Retinal pigment epithelial cell (primary cell): ENCODE results near the gene HASPIN.

Source experiments
- DNase-seq: peaks from one replicate; pipeline ENCODE4 v3.0.0-alpha.2; 2010; ENCODE audit warnings: low read depth
- H3K4me3 ChIP-seq: 2 replicates; pipeline ENCODE4 v1.5.1; 2011; ENCODE audit warnings: mild to moderate bottlenecking, low read length, control low read depth, moderate library complexity
- TF ChIP-seq, protein P1 (sequence below): conservative IDR thresholded peaks from 2 replicates; pipeline ENCODE4 v1.5.1; 2011; ENCODE audit warnings: low read depth, low read length, control low read depth, inconsistent platforms

The HASPIN gene

DNA sequence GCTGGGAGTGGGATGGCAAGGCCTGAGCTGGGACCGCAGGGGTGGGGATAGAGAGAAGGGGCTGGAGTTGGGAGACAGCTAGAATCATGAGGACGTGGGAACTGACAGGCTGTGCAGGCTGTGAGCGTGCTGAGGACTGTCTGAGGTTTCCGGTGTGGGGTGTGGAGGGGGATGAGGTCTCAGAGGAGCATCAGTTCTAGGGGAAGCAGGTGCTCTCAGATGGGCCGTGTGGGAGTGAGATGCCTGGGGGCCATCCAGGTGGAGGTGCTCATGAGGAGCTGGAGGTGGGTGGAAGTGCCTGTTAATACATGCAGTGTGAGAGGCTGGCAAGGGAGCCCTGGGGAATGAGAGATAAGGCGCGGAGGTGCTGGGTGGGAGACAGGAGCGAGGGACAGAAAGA lies 27.2 kb downstream of the HASPIN start:
- TF ChIP-seq, protein P1, sequence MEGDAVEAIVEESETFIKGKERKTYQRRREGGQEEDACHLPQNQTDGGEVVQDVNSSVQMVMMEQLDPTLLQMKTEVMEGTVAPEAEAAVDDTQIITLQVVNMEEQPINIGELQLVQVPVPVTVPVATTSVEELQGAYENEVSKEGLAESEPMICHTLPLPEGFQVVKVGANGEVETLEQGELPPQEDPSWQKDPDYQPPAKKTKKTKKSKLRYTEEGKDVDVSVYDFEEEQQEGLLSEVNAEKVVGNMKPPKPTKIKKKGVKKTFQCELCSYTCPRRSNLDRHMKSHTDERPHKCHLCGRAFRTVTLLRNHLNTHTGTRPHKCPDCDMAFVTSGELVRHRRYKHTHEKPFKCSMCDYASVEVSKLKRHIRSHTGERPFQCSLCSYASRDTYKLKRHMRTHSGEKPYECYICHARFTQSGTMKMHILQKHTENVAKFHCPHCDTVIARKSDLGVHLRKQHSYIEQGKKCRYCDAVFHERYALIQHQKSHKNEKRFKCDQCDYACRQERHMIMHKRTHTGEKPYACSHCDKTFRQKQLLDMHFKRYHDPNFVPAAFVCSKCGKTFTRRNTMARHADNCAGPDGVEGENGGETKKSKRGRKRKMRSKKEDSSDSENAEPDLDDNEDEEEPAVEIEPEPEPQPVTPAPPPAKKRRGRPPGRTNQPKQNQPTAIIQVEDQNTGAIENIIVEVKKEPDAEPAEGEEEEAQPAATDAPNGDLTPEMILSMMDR: no peak
- H3K4me3 ChIP-seq: no peak overlapping the region
- DNase-seq: no peak

DNA sequence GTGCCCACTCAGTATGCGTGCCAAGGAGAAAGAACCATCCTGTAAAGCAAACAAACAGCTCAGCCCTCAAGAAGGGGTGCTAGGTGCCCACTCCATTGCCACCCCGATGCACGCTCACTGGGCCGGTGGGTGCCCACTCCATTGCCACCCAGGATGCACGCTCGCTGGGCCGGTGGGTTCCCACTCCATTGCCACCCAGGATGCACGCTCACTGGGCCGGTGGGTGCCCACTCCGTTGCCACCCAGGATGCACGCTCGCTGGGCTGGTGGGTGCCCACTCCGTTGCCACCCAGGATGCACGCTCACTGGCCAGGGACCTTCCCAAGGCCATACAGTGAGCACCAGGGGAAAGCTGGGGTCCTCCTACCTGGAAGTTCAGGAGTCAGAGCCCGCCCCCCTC lies 28.1 kb downstream of the HASPIN start:
- H3K4me3 ChIP-seq: no peak overlapping the region
- TF ChIP-seq, protein P1: no peak
- DNase-seq: no peak

DNA sequence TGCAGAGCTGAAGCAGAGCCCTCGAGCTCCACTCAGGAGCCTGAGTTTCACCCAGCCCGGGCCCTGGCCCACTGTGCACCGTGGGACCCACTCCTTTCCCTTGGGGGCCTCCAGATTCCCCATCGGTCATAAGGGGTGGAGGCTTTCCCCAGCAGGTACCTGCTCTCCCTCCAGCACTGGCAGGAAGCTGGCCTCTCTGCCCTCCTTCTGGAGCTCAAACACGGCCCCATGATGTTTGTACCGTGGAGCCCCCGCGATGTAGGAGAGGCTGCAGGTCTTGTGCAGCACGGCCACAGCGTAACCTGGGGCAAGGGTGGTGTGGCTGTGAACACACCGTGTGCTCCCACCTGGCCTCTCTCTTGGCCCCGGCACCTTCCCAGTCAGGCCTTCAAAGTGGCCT lies 29.9 kb downstream of the HASPIN start:
- TF ChIP-seq, protein P1: no peak
- no peak overlapping the region for H3K4me3 ChIP-seq
- no peak for DNase-seq

GRCh38 chr17:3754066-3754457 lies 30.4 kb downstream of the HASPIN start:
- no peak for DNase-seq
- TF ChIP-seq, protein P1: no peak
- no peak overlapping the region for H3K4me3 ChIP-seq

DNA sequence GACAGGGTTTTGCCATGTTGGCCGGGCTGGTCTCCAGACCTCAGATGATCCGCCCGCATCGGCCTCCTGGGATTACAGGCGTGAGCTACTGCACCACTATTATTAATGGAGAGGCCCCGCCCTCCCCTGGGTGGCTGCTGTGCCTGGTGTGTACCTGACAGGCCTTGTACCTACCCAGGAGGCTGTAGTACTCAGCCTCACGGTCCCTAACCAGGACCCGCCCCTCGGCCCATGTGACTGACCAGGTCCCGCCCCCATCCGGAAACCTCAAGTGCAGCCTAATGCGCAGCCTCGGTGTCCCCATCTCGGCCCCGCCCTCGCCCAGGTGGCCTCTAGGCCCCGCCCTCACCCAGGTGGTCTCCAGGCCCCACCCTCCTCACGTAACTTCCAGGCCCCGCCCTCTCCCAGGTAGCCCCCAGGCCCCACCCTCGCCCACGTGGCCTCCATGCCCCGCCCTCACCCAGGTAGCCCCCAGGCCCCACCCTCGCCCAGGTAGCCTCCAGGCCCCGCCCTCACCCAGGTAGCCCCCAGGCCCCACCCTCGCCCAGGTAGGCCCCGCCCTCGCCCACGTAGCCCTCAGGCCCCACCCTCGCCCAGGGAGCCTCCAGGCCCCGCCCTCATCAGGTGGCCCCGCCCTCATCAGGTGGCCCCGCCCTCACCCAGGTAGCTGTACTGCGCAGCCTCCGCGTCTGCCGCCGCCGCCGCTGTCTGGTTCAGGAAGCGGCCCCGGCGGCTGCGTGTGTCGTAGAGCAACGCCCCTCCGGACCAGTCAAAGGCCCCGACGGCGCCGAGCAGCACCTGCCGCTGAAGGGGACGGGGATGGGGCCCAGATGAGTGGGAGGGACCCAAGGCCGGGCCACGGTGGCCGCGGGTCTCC lies 31.0 kb downstream of the HASPIN start:
- TF ChIP-seq, protein P1: no peak
- no peak for DNase-seq
- H3K4me3 ChIP-seq: peak overlapping the region; percentile 23

DNA sequence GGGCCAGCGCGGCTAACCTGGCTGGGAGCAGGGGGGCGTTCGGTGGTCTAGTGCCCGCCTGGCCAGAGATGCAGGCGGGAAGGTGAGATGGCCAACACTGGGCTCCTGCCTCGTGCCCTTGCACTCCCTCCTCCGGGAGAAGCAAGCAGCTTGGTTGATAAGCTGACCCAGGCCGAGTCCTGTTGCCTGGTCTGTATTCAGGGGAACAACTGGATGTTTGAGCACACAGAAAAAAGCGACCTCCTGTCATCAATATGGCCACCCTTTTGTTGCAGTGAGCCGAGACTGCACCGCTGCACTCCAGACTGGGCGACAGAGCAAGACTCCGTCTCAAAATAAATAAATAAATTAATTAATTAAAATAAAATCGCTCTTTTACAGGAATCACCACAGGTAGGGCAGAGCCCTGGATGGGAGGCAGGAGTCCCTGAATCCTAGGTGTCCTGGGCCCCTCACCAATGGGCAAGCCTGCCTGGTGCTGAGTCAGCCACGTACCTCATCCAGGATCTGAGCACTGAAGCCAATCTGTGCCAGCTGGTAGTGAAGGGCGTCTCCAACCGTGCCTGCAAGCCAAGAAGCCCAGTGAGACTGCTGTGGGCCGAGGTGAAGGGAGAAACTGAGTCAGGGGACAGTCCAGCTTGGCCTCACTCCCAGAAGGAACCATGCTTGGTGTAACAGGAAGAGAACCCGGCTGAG lies 31.8 kb downstream of the HASPIN start:
- peak overlapping the region; percentile 23 for H3K4me3 ChIP-seq
- DNase-seq: no peak
- TF ChIP-seq, protein P1: no peak
